ENCODE results near the gene SOX15.

Gene SOX15

DNA sequence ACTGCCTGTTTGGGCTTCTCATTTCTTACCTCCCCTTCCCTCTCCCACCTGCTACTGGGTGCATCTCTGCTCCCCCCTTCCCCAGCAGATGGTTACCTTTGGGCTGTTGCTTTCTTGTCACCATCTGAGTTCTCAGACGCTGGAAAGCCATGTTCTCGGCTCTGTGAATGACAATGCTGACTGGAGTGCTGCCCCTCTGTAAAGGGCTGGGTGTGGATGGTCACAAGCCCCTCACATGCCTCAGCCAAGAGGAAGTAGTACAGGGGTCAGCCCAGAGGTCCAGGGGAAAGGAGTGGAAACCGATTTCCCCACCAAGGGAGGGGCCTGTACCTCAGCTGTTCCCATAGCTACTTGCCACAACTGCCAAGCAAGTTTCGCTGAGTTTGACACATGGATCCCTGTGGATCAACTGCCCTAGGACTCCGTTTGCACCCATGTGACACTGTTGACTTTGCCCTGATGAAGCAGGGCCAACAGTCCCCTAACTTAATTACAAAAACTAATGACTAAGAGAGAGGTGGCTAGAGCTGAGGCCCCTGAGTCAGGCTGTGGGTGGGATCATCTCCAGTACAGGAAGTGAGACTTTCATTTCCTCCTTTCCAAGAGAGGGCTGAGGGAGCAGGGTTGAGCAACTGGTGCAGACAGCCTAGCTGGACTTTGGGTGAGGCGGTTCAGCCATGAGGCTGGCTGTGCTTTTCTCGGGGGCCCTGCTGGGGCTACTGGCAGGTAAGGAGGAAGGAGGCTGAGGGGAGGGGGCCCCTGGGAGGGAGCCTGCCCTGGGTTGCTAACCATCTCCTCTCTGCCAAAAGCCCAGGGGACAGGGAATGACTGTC is 10.7 kb downstream of the SOX15 start, which contains the start of gene CD68:
CD68 (plus strand) TSS at position 638 of the 833 bp plus-strand sequence; CDS start at position 678, 40 bp downstream.
- no peak for DNase-seq (ENCODE audit: low read depth in 2 of 2, low spot score in 1 of 2)

DNA sequence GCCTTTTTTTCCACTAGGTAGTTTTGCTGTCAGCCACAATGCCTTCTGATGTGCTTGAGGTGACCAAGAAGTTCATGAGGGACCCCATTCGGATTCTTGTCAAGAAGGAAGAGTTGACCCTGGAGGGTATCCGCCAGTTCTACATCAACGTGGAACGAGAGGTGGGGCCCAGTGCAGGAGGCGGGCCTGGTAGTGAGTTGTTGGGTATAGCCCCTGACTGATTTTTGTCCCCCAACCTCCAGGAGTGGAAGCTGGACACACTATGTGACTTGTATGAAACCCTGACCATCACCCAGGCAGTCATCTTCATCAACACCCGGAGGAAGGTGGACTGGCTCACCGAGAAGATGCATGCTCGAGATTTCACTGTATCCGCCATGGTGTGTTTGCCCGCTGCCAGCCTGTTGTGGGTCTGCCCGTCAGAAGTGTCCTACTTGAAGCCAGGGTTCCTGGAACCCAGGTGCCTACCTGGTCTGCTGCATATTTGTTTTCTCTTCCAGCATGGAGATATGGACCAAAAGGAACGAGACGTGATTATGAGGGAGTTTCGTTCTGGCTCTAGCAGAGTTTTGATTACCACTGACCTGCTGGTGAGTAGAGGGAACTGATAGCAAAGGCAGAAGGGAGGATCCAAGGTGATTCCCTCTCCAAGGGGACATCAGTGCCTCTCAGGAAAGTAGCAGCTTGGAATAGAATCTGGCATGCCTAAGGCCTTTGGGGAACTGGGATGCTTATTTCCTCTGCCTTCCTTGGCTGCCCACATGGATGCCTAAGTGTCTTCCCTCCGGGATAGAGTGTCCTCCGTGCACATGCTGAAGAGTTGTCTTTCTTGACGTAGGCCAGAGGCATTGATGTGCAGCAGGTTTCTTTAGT is 12.3 kb downstream of the SOX15 start:
- DNase-seq (ENCODE audit: low read depth in 2 of 2, low spot score in 1 of 2): no peak

GRCh38 chr17:7576432-7576937 is 13.4 kb downstream of the SOX15 start:
- DNase-seq (ENCODE audit: low read depth in 2 of 2, low spot score in 1 of 2): no peak

GRCh38 chr17:7575959-7576358 is 13.9 kb downstream of the SOX15 start:
- no peak for DNase-seq (ENCODE audit: low read depth in 2 of 2, low spot score in 1 of 2)

DNA sequence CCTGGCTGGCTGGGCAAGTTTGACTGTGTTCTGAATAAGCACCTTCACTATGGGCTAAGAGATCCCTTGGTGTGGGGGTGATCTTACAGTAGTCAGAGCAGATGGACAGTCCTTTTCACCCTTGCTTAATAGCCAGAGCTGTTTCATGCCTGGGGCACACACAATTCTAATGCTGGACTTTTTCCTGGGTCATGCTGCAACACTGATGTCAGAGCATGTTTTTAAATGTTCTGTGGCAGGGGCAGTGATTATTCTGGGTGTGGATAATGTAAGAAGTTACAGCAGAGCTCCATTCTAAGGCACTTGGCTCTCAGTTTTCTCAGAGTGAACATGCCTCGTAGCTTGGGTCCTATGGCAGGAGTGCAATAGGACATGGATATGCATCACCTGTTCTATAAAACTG is 14.4 kb downstream of the SOX15 start:
- DNase-seq (ENCODE audit: low read depth in 2 of 2, low spot score in 1 of 2): no peak

DNA sequence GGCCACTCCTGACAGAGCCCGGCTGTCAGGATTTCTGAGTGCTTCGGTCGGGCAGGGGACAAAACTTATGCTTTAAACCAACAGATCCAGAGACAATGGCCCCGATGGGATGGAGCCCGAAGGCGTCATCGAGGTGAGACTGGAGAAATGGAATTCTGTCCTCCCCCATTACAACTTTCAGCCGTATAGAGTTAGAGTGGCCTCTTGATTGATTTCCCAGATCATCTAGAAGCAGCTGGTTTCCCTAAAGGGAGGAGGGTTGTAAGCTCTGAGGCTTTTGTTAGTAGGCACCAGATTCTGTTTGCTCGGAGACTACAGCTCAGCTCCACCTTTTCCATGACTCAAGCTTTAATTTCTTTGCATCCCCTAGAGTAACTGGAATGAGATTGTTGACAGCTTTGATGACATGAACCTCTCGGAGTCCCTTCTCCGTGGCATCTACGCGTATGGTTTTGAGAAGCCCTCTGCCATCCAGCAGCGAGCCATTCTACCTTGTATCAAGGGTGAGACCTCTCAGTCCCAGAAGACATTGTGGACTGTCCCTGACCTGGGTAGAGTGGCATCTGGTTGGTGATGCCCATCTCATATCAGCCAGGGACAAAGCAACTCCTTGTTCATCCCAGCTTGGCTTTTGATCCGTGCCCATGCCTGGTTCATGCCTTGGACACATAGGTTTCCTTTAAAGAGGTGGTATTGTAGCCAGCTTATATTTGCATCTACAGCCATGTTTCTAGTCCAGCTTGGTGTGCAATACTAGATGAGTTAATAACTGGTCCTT is 15.5 kb downstream of the SOX15 start:
- no peak for DNase-seq (ENCODE audit: low read depth in 2 of 2, low spot score in 1 of 2)

DNA sequence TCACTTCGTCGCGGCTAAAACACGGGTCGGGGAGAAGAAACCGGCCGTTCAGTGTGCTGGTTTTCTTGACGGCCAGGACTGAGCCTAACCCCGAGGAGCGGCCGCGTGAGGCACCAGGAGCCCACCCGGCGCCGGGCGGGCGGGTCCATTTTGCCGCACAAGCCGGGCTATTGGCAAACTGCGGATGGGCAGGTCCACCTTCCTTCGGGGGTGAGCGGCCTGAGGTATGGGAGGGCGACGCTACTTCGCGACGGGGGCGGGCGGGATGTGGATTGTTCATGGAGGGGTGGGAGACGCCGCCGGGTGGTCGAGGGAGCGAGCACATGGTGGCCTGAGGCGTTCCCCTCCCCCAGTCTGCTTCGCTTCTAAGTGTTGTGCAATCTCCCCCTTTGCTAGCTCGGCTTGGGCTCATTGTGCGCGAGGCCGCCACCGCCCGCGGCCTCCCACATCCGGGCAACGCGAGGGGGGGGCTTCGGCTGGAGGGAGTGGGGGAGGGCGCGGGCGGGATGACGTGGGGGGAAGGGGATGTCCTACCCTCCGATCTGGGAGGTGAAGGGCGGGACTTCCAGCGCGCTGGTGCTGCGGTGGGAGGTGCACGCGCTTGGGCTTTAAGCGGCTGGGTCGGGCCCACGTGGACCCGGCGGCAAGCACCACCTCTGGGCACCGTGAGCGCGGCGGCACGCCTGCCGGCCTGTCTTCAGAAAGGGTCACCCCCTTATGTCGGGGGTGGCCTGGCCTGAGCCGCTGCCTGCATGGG is 16.4 kb downstream of the SOX15 start:
- DNase-seq (ENCODE audit: low read depth in 2 of 2, low spot score in 1 of 2): peak; percentile 83 to 84

GRCh38 chr17:7572588-7573323 is 17.1 kb downstream of the SOX15 start:
- DNase-seq (ENCODE audit: low read depth in 2 of 2, low spot score in 1 of 2): peak; percentile 98 to 100

- no peak for DNase-seq (ENCODE audit: low read depth in 2 of 2, low spot score in 1 of 2)
These were observed 17.6 kb downstream of the SOX15 start for GRCh38 chr17:7572338-7572587.

DNA sequence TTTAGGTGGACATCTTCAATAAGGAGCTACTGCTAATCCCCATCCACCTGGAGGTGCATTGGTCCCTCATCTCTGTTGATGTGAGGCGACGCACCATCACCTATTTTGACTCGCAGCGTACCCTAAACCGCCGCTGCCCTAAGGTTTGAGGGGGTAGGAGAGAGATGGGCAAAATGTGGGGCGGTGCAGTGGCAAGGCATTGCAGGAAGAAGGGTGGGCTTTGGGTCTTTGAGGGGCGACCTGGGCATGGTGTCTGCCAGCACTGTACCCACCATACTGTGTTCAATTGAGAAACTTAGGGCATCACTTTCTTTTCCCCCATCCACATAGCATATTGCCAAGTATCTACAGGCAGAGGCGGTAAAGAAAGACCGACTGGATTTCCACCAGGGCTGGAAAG is 19.5 kb downstream of the SOX15 start:
- no peak for DNase-seq (ENCODE audit: low read depth in 2 of 2, low spot score in 1 of 2)

DNA sequence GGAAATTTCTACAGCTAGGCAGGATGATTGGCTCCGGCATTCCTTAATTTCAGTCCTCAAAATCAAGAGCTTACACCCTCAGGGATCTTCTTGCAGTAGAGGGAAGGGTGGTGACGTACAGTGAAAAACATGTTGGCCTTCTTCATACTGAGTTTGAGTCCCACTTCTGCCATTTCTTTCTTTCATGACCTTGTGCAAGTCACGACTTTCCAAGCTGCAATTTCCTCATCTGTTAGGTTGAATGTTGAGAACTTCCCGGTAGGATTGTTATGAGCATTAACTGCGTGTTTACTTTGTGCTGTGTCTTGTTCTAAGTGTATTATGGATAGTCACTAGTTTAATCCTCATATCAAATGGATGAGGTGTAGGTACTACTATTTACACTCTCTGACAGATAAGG is 20.3 kb downstream of the SOX15 start:
- DNase-seq (ENCODE audit: low read depth in 2 of 2, low spot score in 1 of 2): no peak

DNA sequence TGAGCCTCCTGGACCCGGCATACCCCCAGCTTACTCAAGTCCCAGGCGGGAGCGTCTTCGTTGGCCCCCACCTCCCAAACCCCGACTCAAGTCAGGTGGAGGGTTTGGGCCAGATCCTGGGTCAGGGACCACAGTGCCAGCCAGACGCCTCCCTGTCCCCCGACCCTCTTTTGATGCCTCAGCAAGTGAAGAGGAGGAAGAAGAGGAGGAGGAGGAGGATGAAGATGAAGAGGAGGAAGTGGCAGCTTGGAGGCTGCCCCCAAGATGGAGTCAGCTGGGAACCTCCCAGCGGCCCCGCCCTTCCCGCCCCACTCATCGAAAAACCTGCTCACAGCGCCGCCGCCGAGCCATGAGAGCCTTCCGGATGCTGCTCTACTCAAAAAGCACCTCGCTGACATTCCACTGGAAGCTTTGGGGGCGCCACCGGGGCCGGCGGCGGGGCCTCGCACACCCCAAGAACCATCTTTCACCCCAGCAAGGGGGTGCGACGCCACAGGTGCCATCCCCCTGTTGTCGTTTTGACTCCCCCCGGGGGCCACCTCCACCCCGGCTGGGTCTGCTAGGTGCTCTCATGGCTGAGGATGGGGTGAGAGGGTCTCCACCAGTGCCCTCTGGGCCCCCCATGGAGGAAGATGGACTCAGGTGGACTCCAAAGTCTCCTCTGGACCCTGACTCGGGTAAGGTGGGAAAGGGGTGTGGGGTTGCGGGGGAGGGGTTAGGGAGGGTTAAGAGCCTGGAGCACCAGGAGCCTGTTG is 26.6 kb downstream of the SOX15 start:
- DNase-seq (ENCODE audit: low read depth in 2 of 2, low spot score in 1 of 2): no peak

DNA sequence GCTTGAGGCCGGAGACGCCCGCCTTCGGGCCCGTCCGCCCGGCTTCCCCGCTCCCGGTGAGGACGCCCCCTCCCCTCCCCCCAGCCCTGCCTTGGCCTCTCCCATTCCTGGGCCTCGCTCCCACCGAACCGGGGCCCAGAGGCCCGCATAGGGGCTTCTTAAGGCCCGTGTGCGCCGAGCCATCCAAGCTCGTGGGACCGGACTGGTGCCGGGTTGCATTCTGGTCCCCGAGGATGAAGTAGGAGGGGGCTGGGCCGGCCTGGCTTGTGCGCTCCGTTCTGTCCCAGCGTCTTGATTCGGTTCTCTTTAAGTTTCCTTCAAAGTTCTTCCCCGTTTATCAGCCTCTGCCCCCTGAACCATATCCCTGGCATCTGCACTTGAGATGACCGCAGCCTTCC is 27.7 kb downstream of the SOX15 start:
- DNase-seq (ENCODE audit: low read depth in 2 of 2, low spot score in 1 of 2): no peak

GRCh38 chr17:7561589-7562207 is 28.2 kb downstream of the SOX15 start, which contains the start of gene SENP3:
SENP3 (plus strand) TSS chr17:7561919; CDS start chr17:7563077, 1,158 bp downstream.
- peak; percentile 69 to 80 for DNase-seq (ENCODE audit: low read depth in 2 of 2, low spot score in 1 of 2)

- peak; percentile 60 to 73 for DNase-seq (ENCODE audit: low read depth in 2 of 2, low spot score in 1 of 2)
These were observed 28.8 kb downstream of the SOX15 start for GRCh38 chr17:7561028-7561575.

DNA sequence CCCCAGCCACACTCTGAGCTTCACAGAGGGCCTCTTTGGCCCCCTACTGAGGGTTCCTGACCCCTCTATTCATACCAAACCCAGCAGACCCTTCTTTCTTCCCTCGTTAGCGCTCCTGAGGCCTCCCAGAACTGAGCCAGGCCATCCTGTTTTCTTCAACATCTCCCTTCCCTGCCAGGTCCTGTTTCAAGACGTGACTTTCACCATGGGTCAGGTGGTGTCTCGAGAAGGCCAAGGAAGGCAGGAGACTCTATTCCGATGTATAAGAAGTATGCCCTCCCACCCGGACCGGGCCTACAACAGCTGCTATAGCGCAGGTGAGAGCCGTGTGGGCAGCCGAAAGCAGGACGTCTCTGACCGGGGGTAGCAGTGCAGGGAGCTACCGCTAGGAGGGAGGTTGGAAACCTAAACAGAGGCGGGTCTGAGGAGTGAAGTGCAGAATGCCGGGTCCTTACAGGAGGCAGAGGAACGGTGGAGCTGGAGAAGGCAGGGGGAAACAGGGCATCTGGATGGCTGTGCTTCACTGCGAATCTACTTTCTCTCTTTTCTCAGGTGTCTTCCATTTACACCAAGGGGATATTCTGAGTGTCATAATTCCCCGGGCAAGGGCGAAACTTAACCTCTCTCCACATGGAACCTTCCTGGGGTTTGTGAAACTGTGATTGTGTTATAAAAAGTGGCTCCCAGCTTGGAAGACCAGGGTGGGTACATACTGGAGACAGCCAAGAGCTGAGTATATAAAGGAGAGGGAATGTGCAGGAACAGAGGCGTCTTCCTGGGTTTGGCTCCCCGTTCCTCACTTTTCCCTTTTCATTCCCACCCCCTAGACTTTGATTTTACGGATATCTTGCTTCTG is 29.5 kb downstream of the SOX15 start:
- no peak for DNase-seq (ENCODE audit: low read depth in 2 of 2, low spot score in 1 of 2)

Measured in stimulated activated CD8-positive, alpha-beta memory T cell treated with anti-CD3 and anti-CD28 coated beads, Interleukin-4, amount 100 ng/mL, for 1 hour (primary cell).